H1 (cell line): ENCODE results near the gene HIBCH. TPM values are rescaled to one million over a fixed set of nuclear protein-coding genes. Genes with fewer than 3 reads are reported as not detected.

Experiments
- CTCF ChIA-PET: fragments of 300-600 bp; sonication (Branson Sonifier 250); formaldehyde crosslinking; loops from one replicate; lab custom pipeline; 2021; ENCODE audit not compliant: partially characterized antibody; lab: Charles Lee
- POLR2A ChIA-PET: fragments of 300-600 bp; sonication (Branson Sonifier 250); formaldehyde crosslinking; loops from one replicate; lab custom pipeline; 2021; ENCODE audit warnings: inconsistent platforms; ENCODE audit not compliant: partially characterized antibody; lab: Charles Lee
- DNase-seq, 2 experiments: peaks; one replicate each; pipeline versions ENCODE4 v3.0.0 to v3.0.0-alpha.2; 2010 to 2022; ENCODE audit warnings: low spot score in 2 of 2, low read depth in 1 of 2, mixed read lengths in 1 of 2
- FAIRE-seq: peaks from 2 replicates; lab custom pipeline; 2011; peaks lifted over from hg19 to GRCh38; lab: Jason Lieb, UNC
- H2AFZ ChIP-seq: 2 replicates; pipeline ENCODE4 v1.8.1; 2012; ENCODE audit warnings: low read length, inconsistent platforms
- H2AK5ac ChIP-seq: 2 replicates; pipeline ENCODE4 v1.6.1; 2013; ENCODE audit warnings: low read depth, low read length
- H2BK120ac ChIP-seq: replicated peaks from 2 replicates; pipeline ENCODE3; 2013; ENCODE audit warnings: low read depth, low read length, inconsistent platforms
- H2BK12ac ChIP-seq: 2 replicates; pipeline ENCODE4 v1.6.1; 2013; ENCODE audit warnings: low read depth, low read length
- H2BK15ac ChIP-seq: 2 replicates; pipeline ENCODE4 v1.6.1; 2013; ENCODE audit warnings: low read length
- H2BK20ac ChIP-seq: 2 replicates; pipeline ENCODE4 v1.6.1; 2013; ENCODE audit warnings: low read length
- H2BK5ac ChIP-seq: 2 replicates; pipeline ENCODE4 v1.6.1; 2013; ENCODE audit warnings: low read depth, low read length
- H3K14ac ChIP-seq: 2 replicates; pipeline ENCODE4 v1.6.1; 2013; ENCODE audit warnings: inconsistent platforms; ENCODE audit not compliant: insufficient read length
- H3K18ac ChIP-seq: 2 replicates; pipeline ENCODE4 v1.6.1; 2013; ENCODE audit warnings: low read length; ENCODE audit errors: extremely low read depth
- H3K23ac ChIP-seq: 2 replicates; pipeline ENCODE4 v1.6.1; 2013; ENCODE audit warnings: inconsistent platforms; ENCODE audit not compliant: insufficient read length
- H3K23me2 ChIP-seq: 2 replicates; pipeline ENCODE4 v1.6.1; 2013; ENCODE audit warnings: low read depth, low read length
- H3K27ac ChIP-seq: 2 replicates; pipeline ENCODE4 v1.6.1; 2011; ENCODE audit warnings: low read depth, low read length, inconsistent platforms
- H3K27me3 ChIP-seq, 4 experiments: replicated peaks in 1 of 4; 1 replicate in 1 of 4; 2 replicates in 3 of 4; pipeline versions ENCODE4 v1.6.1 to v1.8.1; 2011 to 2013; ENCODE audit warnings: low read length in 3 of 4, mild to moderate bottlenecking in 3 of 4, inconsistent platforms in 2 of 4, mixed read lengths in 2 of 4, moderate library complexity in 1 of 4; ENCODE audit not compliant: control insufficient read depth in 3 of 4, insufficient read depth in 3 of 4; ENCODE audit errors: extremely low read depth in 1 of 4
- H3K36me3 ChIP-seq, 4 experiments: 2 replicates each; pipeline versions ENCODE4 v1.6.1 to v1.8.1; 2011 to 2013; ENCODE audit warnings: mild to moderate bottlenecking in 4 of 4, low read length in 3 of 4, moderate library complexity in 2 of 4, control low read depth in 1 of 4, inconsistent platforms in 1 of 4; ENCODE audit not compliant: insufficient read depth in 4 of 4, control insufficient read depth in 2 of 4
- H3K4ac ChIP-seq: replicated peaks from 2 replicates; pipeline ENCODE3; 2013; ENCODE audit warnings: low read length, low read depth, mixed read lengths, inconsistent platforms; ENCODE audit not compliant: insufficient read length
- H3K4me1 ChIP-seq, 4 experiments: replicated peaks in 1 of 4; 1 replicate in 1 of 4; 2 replicates in 3 of 4; pipeline versions ENCODE4 v1.6.1 to v1.8.1; 2011 to 2013; ENCODE audit warnings: low read length in 3 of 4, inconsistent platforms in 2 of 4, mixed read lengths in 1 of 4; ENCODE audit not compliant: insufficient read depth in 4 of 4, control insufficient read depth in 3 of 4
- H3K4me2 ChIP-seq, 2 experiments: 2 replicates each; pipeline versions ENCODE4 v1.6.1 to v1.8.1; 2011 to 2013; ENCODE audit warnings: low read depth in 2 of 2, low read length in 2 of 2, control low read depth in 1 of 2, inconsistent platforms in 1 of 2, mild to moderate bottlenecking in 1 of 2; ENCODE audit not compliant: insufficient read depth in 1 of 2
- H3K4me3 ChIP-seq, 4 experiments: fragments of 200-600, 300-600 bp in 1 of 4; sonication (generic), shearing (Covaris generic), sonication (Bioruptor Twin) in 1 of 4; 2 replicates each; pipeline versions ENCODE4 v1.5.1 to v1.8.1; 2011 to 2016; ENCODE audit warnings: low read length in 4 of 4, low read depth in 3 of 4, control low read depth in 2 of 4, inconsistent platforms in 2 of 4, mild to moderate bottlenecking in 2 of 4, mixed read lengths in 1 of 4, moderate library complexity in 1 of 4; ENCODE audit not compliant: insufficient read depth in 2 of 4; ENCODE audit errors: extremely low read depth in 1 of 4
- H3K56ac ChIP-seq: replicated peaks from 2 replicates; pipeline ENCODE3; 2013; ENCODE audit warnings: low read depth, mild to moderate bottlenecking, mixed read lengths, low read length, inconsistent platforms; ENCODE audit not compliant: insufficient read length
- H3K79me1 ChIP-seq: 2 replicates; pipeline ENCODE4 v1.6.1; 2013; ENCODE audit warnings: low read depth, low read length, control low read depth
- H3K79me2 ChIP-seq, 2 experiments: 2 replicates each; pipeline versions ENCODE4 v1.6.1 to v1.8.1; 2012 to 2013; ENCODE audit warnings: low read length in 2 of 2, mild to moderate bottlenecking in 2 of 2, inconsistent platforms in 1 of 2; ENCODE audit not compliant: insufficient read depth in 2 of 2, control insufficient read depth in 1 of 2
- H3K9ac ChIP-seq, 4 experiments: replicated peaks in 1 of 4; 1 replicate in 1 of 4; 2 replicates in 3 of 4; pipeline versions ENCODE4 v1.6.1 to v1.8.1; 2011 to 2013; ENCODE audit warnings: low read depth in 3 of 4, low read length in 3 of 4, control low read depth in 2 of 4, mild to moderate bottlenecking in 2 of 4, moderate library complexity in 2 of 4, inconsistent platforms in 1 of 4; ENCODE audit errors: extremely low read depth in 1 of 4
- H3K9me3 ChIP-seq, 2 experiments: 2 replicates each; pipeline versions ENCODE4 v1.6.1 to v1.8.1; 2012 to 2013; ENCODE audit warnings: mild to moderate bottlenecking in 2 of 2, moderate library complexity in 2 of 2, control low read depth in 1 of 2, inconsistent platforms in 1 of 2, low read depth in 1 of 2, low read length in 1 of 2, mixed read lengths in 1 of 2; ENCODE audit not compliant: insufficient read depth in 2 of 2
- H4K20me1 ChIP-seq, 2 experiments: replicated peaks in 1 of 2; 2 replicates each; pipeline versions ENCODE3 to v1.8.1; 2011 to 2013; ENCODE audit warnings: inconsistent platforms in 2 of 2, low read length in 2 of 2, mild to moderate bottlenecking in 1 of 2; ENCODE audit not compliant: insufficient read depth in 2 of 2, control insufficient read depth in 1 of 2
- H4K5ac ChIP-seq: 2 replicates; pipeline ENCODE4 v1.6.1; 2013; ENCODE audit warnings: low read length, low read depth, mixed read lengths, inconsistent platforms; ENCODE audit not compliant: insufficient read length
- H4K8ac ChIP-seq: 2 replicates; pipeline ENCODE4 v1.8.0; 2013; ENCODE audit warnings: mild to moderate bottlenecking, moderate library complexity, low read length, inconsistent platforms; ENCODE audit not compliant: insufficient read depth; ENCODE audit errors: extremely low read depth
- H4K91ac ChIP-seq: replicated peaks from 2 replicates; pipeline ENCODE3; 2013; ENCODE audit warnings: low read length, mixed read lengths, inconsistent platforms; ENCODE audit not compliant: insufficient read length
- CBX8 ChIP-seq: fragments of 300-800, 300-1000 bp; sonication (generic); IDR thresholded peaks from 2 replicates; pipeline ENCODE4 v1.7.1; 2016; ENCODE audit warnings: low read depth, low read length, borderline replicate concordance
- CEBPB ChIP-seq: IDR thresholded peaks from 2 replicates; pipeline ENCODE4 v1.6.1; 2012; ENCODE audit warnings: low read depth, low read length
- HDAC6 ChIP-seq: IDR thresholded peaks from one replicate; pipeline ENCODE4 v1.7.1; 2012; ENCODE audit warnings: low read depth, mild to moderate bottlenecking, inconsistent platforms, low read length, moderate library complexity
- KDM1A ChIP-seq: fragments of 200-600, 300-600 bp; sonication (generic); IDR thresholded peaks from 2 replicates; pipeline ENCODE4 v1.7.1; 2016; ENCODE audit warnings: mild to moderate bottlenecking, low read length, borderline replicate concordance
- POU5F1 ChIP-seq: IDR thresholded peaks from 2 replicates; pipeline ENCODE4 v1.6.1; 2011; ENCODE audit warnings: low read depth, mild to moderate bottlenecking, low read length, moderate library complexity
- SUZ12 ChIP-seq: fragments of 200-600 bp; sonication (generic); IDR thresholded peaks from 2 replicates; pipeline ENCODE4 v1.6.1; 2012; ENCODE audit warnings: mild to moderate bottlenecking, inconsistent platforms, low read length, moderate library complexity, mixed read lengths
- WGBS, 2 experiments: shearing (Covaris generic) in 1 of 2; methylation state at CpG; one replicate each; pipeline versions ENCODE4 v1.1.6 to v1.1.7; 2013 to 2015; ENCODE audit warnings: low lambda C conversion rate in 2 of 2, mixed read lengths in 2 of 2, inconsistent platforms in 1 of 2, low coverage in 1 of 2, missing lambda C conversion rate in 1 of 2; ENCODE audit not compliant: insufficient replicate concordance in 2 of 2, insufficient coverage in 1 of 2, insufficient read length in 1 of 2; ENCODE audit errors: extremely low coverage in 1 of 2, missing lambda C conversion rate in 1 of 2; 5-methylcytosine and 5-hydroxymethylcytosine counted together
- polyA plus RNA-seq, 7 experiments: library from polyadenylated mRNA; depleted of rRNA in 3 of 7; stranded (reverse) in 5 of 7; unstranded in 2 of 7; fragments of >200 nt in 5 of 7; fragments of 200-250 nt in 2 of 7; gene quantifications; 1 replicate in 5 of 7; 2 replicates in 1 of 7; 4 replicates in 1 of 7; pipeline versions ENCODE4 v1.2.1 to v1.2.3, GENCODE V29; 2011 to 2013; ENCODE audit warnings: missing spikeins in 2 of 7, mixed read lengths in 2 of 7
- total RNA-seq: library from RNA; stranded (reverse); fragmentation: NEBNext Ultra II Directional; extraction: Animal tissue kit (Norgen Biotek cat#: 25700); gene quantifications from 2 replicates; pipeline ENCODE4 v1.2.1, GENCODE V29; 2021
- TF ChIP-seq, protein P1 (sequence below): IDR thresholded peaks from 2 replicates; pipeline ENCODE4 v1.6.1; 2012; ENCODE audit warnings: inconsistent platforms

The HIBCH gene
- total and polyA plus RNA-seq, 2 of the 8 experiments (the other 6 are each of a cell fraction or from before 2014, with no cell fraction given) = 7.5 to 31.8 TPM

GRCh38 chr2:190173392-190173791, 146.2 kb downstream of the HIBCH start:
- Histone ChIP-seq H2BK5ac (no peak overlapping the region), H3K9me3 (no peaks in the 10 kb centered on the region), H3K23me2 (no peaks in the 10 kb centered on the region; the same call in 1 of the 2 replicates), H3K4ac (no peak overlapping the region), H2AFZ (no peak overlapping the region), H3K27me3 (no peaks in the 10 kb centered on the region), H4K91ac (no peak overlapping the region), H3K79me1 (no peaks in the 10 kb centered on the region), H2BK12ac (no peak overlapping the region), H3K4me3 (no peak overlapping the region), H4K5ac (no peak overlapping the region), H2BK15ac (no peak overlapping the region), H3K14ac (no peak overlapping the region), H3K79me2 (no peaks in the 10 kb centered on the region), H2AK5ac (no peak overlapping the region), H4K8ac (no peak overlapping the region), H2BK20ac (no peak overlapping the region), H2BK120ac (no peak overlapping the region), H3K4me2 (no peak overlapping the region), H3K4me1 (no peaks in the 10 kb centered on the region), H4K20me1 (no peaks in the 10 kb centered on the region), H3K9ac (no peak overlapping the region), H3K27ac (no peak overlapping the region), H3K56ac (no peak overlapping the region), H3K23ac (no peak overlapping the region), H3K18ac (no peak overlapping the region), H3K36me3 (no peaks in the 10 kb centered on the region)
- ChIA-PET CTCF (interaction anchor here (0.7 kb wide), 1 partner anchor 75 kb away, joined by 4 read pairs; no protein-coding TSS in a partner anchor), POLR2A (no interaction called here)
- 83% methylated on average over 4 of the region's 4 CpGs; no CpG with 5 or more reads in 1 of the 2 experiments for WGBS, 2 experiments
- no peak for DNase-seq
- no peak for FAIRE-seq
- TF ChIP-seq POU5F1 (no peak), KDM1A (no peak), CEBPB (no peak), SUZ12 (no peak), CBX8 (no peak), HDAC6 (no peak)
- TF ChIP-seq, protein P1, sequence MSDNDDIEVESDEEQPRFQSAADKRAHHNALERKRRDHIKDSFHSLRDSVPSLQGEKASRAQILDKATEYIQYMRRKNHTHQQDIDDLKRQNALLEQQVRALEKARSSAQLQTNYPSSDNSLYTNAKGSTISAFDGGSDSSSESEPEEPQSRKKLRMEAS = no peak
